K562 (cell line): ENCODE data around the gene SLC6A7. TPM values are rescaled to one million over a fixed set of nuclear protein-coding genes. Genes with fewer than 3 reads are reported as not detected.

ENCODE experiments used
- MEF2D ChIP-seq: conservative IDR thresholded peaks from 2 replicates; pipeline ENCODE4 v1.6.1; 2016; ENCODE audit warnings: low read depth, missing genetic modification characterization, missing compliant biosample characterization
- MIER1 ChIP-seq: fragments of 450-650 bp; IDR thresholded peaks from 2 replicates; pipeline ENCODE4 v1.6.1; 2016; ENCODE audit warnings: antibody characterized with exemption, mild to moderate bottlenecking, low read depth
- polyA plus RNA-seq, 8 experiments: library from polyadenylated mRNA; depleted of rRNA in 4 of 8; stranded (reverse) in 5 of 8; unstranded in 3 of 8; fragments of >200 nt; fragmentation: Nextera tagmentation in 2 of 8; fragmentation: Illumina TruSeq in 1 of 8; extraction: Ambion mirVana in 2 of 8; extraction: Trizol in 1 of 8; gene quantifications; 2 replicates each; pipeline versions ENCODE4 v1.2.1 to v1.2.3, GENCODE V29; 2011 to 2014; ENCODE audit warnings: inconsistent platforms in 1 of 8, missing spikeins in 1 of 8
- total RNA-seq, 7 experiments: library from RNA; depleted of rRNA in 6 of 7; stranded (reverse); fragments of >200 nt in 6 of 7; fragmentation: Illumina TruSeq in 2 of 7; extraction: Trizol in 2 of 7; gene quantifications; 2 replicates each; pipeline versions ENCODE4 v1.2.1 to v1.2.3, GENCODE V29; 2011 to 2021; ENCODE audit warnings: low replicate concordance in 1 of 7
- TF ChIP-seq, protein P1 (sequence below), 2 experiments: fragments of 450-650 bp; IDR thresholded peaks; 2 replicates each; pipeline ENCODE4 v1.6.1; 2016; ENCODE audit warnings: mild to moderate bottlenecking in 2 of 2, borderline replicate concordance in 1 of 2, low read depth in 1 of 2, moderate library complexity in 1 of 2
- TF ChIP-seq, protein P2 (sequence below): fragments of 250-450 bp; sonication (Bioruptor Pico); IDR thresholded peaks from 2 replicates; pipeline ENCODE4 v1.5.0; 2022; ENCODE audit warnings: mild to moderate bottlenecking

Gene SLC6A7
- total and polyA plus RNA-seq, 9 of the 15 experiments (the other 6 are each of a cell fraction or from before 2014, with no cell fraction given) = not detected

DNA sequence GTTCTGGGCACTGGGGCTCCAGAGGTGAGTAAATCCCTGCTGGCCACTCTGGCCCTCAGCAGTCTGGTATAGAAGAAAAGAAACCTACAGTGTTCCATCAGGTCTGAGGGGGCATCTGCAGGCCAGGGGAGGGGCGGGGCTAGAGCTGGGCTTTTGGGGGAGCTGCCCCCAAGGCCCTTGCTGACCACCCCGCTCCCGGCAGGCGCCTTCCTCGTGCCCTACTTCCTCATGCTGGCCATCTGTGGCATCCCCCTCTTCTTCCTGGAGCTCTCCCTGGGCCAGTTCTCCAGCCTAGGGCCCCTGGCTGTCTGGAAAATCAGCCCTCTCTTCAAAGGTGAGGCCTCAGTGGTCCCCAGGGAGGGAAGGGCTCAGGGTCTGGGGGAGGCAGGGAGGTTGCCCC, 6.7 kb downstream of the SLC6A7 start (continued):
- TF ChIP-seq, protein P1, sequence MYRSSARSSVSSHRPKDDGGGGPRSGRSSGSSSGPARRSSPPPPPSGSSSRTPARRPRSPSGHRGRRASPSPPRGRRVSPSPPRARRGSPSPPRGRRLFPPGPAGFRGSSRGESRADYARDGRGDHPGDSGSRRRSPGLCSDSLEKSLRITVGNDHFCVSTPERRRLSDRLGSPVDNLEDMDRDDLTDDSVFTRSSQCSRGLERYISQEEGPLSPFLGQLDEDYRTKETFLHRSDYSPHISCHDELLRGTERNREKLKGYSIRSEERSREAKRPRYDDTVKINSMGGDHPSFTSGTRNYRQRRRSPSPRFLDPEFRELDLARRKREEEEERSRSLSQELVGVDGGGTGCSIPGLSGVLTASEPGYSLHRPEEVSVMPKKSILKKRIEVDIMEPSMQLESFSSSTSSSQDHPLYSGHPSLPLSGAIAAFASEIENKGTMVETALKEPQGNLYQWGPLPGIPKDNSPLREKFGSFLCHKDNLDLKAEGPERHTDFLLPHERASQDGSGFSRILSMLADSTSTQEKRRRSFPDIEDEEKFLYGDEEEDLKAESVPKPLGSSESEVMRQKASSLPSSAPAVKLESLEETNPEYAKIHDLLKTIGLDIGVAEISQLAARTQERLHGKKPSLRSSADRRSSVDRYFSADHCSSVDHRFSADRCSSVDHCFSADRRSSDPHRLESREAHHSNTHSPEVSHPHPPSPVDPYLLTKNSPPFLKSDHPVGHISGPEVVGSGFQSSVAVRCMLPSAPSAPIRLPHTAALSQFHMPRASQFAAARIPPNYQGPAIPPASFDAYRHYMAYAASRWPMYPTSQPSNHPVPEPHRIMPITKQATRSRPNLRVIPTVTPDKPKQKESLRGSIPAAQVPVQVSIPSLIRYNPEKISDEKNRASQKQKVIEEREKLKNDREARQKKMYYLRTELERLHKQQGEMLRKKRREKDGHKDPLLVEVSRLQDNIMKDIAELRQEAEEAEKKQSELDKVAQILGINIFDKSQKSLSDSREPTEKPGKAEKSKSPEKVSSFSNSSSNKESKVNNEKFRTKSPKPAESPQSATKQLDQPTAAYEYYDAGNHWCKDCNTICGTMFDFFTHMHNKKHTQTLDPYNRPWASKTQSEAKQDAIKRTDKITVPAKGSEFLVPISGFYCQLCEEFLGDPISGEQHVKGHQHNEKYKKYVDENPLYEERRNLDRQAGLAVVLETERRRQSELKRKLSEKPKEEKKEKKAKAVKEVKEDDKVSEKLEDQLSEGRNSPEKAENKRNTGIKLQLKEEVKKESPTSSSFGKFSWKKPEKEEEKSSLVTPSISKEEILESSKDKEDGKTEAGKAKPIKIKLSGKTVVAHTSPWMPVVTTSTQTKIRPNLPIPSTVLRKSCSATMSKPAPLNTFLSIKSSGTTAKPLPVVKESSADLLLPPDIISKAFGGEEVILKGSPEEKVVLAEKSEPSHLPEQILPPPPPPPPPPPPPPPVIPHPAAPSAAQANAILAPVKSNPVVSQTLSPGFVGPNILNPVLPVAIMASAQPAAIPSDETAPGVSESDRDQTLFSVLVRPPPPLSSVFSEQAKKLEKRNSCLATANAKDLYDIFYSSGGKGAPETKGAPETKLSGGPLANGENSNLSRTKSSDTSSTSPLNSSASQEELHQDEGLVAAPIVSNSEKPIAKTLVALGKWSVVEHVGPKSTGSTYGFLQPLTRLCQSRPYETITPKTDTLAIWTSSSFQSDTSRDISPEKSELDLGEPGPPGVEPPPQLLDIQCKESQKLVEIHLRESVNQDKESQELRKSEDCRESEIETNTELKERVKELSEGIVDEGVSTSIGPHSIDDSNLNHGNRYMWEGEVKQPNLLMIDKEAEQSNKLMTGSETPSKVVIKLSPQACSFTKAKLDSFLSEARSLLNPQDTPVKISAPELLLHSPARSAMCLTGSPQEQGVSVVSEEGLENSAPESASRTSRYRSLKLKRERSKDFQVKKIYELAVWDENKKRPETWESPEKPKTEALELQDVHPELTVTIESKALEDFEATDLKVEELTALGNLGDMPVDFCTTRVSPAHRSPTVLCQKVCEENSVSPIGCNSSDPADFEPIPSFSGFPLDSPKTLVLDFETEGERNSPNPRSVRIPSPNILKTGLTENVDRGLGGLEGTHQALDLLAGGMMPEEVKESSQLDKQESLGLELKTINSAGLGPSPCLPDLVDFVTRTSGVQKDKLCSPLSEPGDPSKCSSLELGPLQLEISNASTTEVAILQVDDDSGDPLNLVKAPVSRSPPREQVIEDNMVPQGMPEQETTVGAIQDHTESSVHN (IDR thresholded peaks at IDR 0.05; ENCODE audit: borderline replicate concordance in 1 of 2, low read depth in 1 of 2) = no peak
- TF ChIP-seq, protein P2, sequence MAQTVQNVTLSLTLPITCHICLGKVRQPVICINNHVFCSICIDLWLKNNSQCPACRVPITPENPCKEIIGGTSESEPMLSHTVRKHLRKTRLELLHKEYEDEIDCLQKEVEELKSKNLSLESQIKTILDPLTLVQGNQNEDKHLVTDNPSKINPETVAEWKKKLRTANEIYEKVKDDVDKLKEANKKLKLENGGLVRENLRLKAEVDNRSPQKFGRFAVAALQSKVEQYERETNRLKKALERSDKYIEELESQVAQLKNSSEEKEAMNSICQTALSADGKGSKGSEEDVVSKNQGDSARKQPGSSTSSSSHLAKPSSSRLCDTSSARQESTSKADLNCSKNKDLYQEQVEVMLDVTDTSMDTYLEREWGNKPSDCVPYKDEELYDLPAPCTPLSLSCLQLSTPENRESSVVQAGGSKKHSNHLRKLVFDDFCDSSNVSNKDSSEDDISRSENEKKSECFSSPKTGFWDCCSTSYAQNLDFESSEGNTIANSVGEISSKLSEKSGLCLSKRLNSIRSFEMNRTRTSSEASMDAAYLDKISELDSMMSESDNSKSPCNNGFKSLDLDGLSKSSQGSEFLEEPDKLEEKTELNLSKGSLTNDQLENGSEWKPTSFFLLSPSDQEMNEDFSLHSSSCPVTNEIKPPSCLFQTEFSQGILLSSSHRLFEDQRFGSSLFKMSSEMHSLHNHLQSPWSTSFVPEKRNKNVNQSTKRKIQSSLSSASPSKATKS (CRISPR knock-in tag) = no peak
- TF ChIP-seq MIER1 (no peak), MEF2D (tag) (no peak)
